ENCODE measurements around the gene CDH8.

GRCh38 chr16:61936522-61936921 is 99.7 kb downstream of the CDH8 start:
- TF ChIP-seq CTCF (IDR thresholded peaks at IDR 0.05) (peak; percentile 71), EZH2 (IDR thresholded peaks at IDR 0.05) (no peak), EZH2phosphoT487 (IDR thresholded peaks at IDR 0.05) (no peak)

Measured in neural progenitor cell (in vitro differentiated cells).